Inflammatory macrophage treated with lipopolysaccharide for 4 hours (primary cell): Measurements from ENCODE around the gene TCFL5.

Experiments
- DNase-seq: peaks from one replicate; pipeline ENCODE4 v3.0.0-alpha.2; 2020

TCFL5 gene

GRCh38 chr20:62820962-62821725 is 40.5 kb downstream of the TCFL5 start:
- DNase-seq = no peak

- no peak for DNase-seq
Observed at GRCh38 chr20:62820208-62820961, 41.2 kb downstream of the TCFL5 start.

- no peak for DNase-seq
Observed at GRCh38 chr20:62819494-62820174, 42.0 kb downstream of the TCFL5 start.

- no peak for DNase-seq
Observed at GRCh38 chr20:62818592-62819493, 42.8 kb downstream of the TCFL5 start.

GRCh38 chr20:62817975-62818591 is 43.5 kb downstream of the TCFL5 start:
- DNase-seq = no peak

- no peak for DNase-seq
Observed at GRCh38 chr20:62816884-62817873, 44.4 kb downstream of the TCFL5 start, which contains the start of gene COL9A3. TSS of gene COL9A3 (plus strand) at chr20:62817050. CDS start at chr20:62817065, 15 bp downstream.

DNA sequence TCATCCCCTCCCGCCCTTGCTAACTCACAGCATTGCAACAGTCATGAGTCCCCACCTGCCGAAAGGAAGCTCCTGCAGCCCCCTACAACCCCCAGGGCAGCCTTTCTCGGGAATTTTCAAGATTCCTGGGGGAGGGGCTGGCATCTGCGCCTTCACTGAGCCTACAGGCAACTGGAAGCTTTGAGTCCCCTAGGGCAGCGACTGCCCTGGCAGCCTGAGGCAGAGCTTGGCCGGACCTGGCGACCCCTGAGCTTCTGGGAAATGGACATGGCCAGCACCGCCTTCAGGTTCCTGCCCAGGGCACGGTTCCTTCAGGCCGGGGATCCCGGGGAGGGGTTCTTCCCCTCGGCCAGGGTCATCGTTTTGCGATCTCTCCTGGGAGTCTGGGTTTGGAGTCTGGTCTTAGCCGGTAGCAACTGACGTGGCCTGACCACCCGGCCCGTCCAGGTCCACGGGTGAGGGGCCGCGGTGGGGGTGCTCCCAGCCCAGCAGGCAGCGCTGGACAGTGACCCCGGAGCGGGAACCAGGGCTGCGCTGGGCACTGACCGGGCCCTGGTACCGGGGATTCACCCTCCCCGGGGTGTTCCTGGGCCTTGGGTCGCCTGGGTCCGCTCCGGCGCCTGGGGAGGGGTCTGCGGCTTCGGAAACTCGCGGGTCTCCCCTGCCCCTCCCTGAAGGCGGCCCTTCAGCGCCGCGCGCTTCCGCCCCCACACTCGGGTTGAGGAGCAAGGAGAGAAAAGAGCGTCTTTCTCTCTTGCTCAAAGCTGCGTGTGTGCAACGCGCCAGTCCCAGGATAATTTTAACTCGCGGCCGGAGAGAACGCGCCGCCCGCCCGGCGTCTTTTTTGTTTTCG is 45.4 kb downstream of the TCFL5 start:
- no peak for DNase-seq

- no peak for DNase-seq
Observed at GRCh38 chr20:62815066-62815991, 46.3 kb downstream of the TCFL5 start.

DNA sequence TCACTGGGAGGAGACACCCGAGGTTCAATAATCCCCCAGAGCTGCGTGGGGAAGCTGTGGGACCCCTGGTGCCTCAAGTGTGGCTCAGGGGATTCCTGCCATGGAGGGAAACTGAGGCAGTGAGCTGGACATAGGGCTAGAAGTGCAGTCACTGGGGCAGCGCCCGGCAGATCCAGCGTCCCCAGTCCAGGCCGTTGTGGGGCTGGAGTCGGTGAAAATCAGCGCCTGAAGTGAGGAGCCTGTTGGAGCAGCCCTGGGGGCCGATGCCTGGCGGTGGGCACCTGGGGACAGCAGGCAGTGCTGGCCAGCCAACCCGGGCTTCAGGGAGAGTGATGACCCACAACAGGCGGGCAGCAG is 46.9 kb downstream of the TCFL5 start:
- DNase-seq = no peak

GRCh38 chr20:62814060-62814708 is 47.4 kb downstream of the TCFL5 start:
- DNase-seq = no peak

GRCh38 chr20:62813588-62813987 is 48.0 kb downstream of the TCFL5 start:
- DNase-seq = no peak

GRCh38 chr20:62812907-62813200 is 48.8 kb downstream of the TCFL5 start:
- no peak for DNase-seq

DNA sequence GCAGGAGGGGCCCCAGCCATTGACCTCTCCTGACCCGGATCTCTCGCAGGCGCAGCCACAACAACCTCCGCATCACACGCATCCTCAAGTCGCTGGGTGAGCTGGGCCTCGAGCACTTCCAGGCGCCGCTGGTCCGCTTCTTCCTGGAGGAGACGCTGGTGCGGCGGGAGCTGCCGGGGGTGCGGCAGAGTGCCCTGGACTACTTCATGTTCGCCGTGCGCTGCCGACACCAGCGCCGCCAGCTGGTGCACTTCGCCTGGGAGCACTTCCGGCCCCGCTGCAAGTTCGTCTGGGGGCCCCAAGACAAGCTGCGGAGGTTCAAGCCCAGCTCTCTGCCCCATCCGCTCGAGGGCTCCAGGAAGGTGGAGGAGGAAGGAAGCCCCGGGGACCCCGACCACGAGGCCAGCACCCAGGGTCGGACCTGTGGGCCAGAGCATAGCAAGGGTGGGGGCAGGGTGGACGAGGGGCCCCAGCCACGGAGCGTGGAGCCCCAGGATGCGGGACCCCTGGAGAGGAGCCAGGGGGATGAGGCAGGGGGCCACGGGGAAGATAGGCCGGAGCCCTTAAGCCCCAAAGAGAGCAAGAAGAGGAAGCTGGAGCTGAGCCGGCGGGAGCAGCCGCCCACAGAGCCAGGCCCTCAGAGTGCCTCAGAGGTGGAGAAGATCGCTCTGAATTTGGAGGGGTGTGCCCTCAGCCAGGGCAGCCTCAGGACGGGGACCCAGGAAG is 49.3 kb downstream of the TCFL5 start:
- DNase-seq = no peak

- no peak for DNase-seq
Observed at GRCh38 chr20:62811720-62812119, 49.9 kb downstream of the TCFL5 start.

- no peak for DNase-seq
Observed at GRCh38 chr20:62811320-62811719, 50.3 kb downstream of the TCFL5 start.

DNA sequence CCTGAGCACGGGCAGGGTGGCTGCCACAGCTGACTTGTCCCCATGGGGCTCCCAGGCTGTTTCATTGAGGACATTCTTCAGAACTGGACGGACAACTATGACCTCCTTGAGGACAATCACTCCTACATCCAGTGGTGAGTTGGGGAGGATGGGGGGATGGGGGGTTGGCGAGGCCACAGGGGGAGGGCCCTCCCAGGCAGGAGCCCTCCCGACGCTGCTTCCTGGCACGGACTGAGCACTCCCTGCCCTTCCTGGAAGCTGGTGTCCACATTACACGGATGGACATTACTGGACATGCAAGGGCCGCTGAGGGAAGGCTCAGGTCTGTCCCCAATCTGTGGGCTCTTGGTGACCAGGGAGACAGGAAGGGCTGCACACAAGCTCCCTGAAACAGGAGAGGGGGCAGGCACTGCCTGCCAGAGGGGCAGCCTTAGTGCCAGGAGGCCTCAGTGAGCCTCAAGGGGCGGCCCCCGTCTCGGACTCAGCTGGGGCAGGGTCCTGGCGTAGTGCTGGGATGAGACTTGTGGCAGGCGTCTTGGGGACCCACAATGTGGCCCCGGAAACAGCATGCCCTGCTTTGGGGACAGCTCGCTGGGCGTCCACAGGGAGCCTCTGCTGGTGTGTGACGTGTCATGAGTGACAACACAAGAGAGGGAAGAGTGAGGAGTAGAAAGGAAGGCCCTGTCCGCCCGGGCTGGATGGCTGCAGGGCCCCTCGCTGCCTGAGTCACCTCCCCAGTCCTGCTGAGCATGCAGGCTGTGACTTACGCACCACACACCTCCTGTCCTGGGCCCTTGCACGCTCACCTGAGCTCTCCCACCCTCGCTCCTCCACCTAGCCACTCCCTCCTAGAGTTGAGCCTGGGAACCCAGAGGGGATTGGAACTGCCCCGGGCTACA is 51.8 kb downstream of the TCFL5 start:
- DNase-seq = no peak
